Iris pigment epithelial cell (primary cell): ENCODE results near the gene DMRT2.

ENCODE experiments used
- DNase-seq: peaks from one replicate; pipeline ENCODE4 v3.0.0-alpha.2; 2011; ENCODE audit warnings: low read depth

DMRT2 gene

DNA sequence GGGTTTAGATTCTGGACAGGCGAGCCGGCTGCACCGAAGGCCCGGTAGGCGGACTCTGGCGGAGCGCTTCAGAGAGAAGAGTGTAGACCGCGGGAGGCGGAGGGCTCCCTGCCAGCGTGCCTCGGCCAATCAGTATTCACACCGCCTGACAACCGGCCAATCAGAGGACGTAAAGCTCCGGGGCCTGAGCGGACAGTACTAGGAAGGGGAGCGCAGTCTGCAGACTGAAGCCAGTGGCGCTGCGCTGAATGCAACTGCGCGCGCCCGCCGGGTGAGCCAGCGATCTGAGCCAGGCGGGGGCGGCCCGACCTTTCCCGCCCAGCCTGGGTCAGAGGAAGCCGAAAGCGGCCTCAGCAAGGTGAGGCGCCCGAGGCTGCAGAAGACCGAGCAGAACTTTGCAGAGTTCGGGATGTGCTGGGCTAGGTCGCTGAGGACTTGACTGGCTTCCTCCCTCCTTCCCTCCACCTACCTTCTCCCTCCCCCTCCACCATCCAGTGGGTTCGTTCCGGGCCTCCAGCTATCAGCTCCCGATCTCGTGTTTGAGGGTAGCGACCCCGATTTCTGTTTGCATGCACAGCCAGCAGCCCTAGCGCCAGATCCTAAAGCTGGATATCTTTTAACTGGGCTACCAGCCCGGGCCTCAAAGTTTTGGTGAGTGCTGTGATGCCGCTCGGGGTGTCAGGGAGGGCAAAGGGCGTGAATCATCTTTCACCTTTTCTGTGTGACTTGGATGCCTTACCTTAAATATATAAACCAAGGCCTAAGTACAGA, at the start of gene DMRT2:
Gene DMRT2 (plus strand): TSS at position 233 of the 771 bp plus-strand sequence. CDS start 1,257 bp downstream, outside the sequence.
- peak; percentile 43 for DNase-seq

DNA sequence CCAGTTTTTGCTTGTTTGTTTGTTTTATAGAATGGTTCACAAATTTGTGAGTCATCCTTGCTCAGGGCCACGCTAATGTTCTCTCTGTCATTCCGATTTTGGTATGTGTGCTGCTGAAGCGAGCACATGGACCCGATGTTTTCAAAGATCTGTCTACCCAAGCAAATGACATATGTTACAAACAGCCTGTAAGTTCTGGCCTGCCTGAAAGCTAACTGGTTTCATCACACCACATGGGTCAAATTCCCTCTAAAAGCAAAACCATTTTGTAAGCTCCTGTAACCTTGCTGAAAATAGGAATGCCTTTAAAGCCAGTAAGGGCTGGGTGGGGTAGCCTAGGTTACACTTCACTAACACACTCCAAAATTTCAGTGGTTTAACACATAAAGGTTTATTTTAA, 48.3 kb upstream of the DMRT2 start:
- DNase-seq, result no peak

DNA sequence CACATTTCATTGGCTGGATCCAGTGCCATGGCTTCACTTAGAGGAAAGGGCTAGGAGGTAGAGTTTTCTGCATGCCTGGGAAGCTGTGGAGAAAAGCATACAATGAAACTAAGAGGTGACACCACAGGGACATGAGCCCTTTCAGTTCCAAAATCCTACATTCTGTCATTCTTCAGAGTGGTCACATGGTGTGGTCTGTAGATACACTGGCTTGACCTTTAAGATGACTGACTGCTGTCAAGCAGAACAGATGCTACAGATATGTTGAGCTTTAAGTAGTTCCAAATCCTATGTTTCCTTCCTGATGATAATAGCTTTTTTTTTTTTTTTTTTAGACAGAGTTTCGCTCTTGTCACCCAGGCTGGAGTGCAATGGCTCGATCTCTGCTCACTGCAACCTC, 47.5 kb upstream of the DMRT2 start:
- DNase-seq, result no peak

DNA sequence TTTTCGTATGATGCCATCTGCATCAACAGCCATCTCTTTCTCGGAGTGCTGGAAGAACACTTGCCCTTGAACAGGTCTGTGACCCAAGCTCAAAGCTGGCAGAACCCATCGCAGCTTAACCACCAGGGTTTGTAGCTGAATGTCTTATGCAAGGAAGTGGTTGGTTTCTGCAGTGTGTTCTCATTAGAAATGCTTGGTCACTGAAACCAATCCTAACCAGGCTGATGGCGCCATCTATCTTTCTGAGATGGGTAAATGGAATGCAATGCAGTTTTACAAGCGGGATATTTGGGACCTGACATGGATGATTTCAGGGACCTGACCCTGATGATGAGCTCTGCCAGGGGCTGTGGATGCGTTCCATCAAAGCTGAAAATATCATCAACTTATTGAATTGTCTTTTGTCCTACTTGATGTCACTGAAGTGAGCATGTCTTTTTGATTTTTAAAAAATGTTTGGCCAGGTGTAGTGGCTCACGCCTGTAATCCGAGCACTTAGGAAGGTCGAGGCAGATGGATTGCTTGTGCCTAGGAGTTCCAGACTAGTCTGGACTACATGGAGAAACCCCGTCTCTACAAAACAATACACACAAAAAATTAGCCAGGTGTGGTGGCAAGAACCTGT, 45.0 kb upstream of the DMRT2 start:
- DNase-seq, result peak; percentile 62

DNA sequence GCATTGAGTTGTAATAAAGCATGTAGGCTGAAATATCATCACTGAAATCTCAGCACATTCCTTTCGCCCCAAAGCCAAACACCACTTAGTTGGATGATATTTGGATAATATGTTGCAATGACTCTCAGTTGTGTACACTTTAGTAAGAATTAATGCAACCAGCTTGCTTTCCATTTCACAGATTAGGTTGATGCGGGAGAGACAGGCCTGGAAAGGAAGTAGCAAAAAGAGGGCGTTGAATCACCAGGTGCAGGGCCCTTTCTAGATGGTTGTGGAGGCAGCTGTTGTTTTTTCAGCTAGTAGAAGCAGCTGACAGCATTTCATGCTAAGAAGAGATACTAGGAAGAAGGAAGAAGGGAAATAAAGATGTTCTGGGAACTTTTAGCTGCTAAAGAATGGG, 42.8 kb upstream of the DMRT2 start:
- no peak for DNase-seq

DNA sequence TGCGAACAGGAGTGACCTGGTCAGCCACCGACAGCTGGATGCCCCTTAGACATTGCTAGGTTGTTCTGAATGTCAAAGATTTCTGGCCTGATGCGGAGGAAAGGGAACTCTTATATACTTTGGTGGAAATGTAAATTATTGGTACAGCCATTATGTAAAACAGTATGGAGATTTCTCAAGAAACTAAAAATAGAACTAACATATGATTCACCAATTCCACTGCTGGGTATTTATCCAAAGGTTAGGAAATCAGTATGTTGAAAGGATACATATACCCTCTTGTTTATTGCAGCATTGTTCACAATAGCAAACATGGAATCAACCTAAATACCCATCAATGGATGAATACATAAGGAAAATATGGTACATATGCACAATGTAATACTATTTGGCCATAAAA, 41.9 kb upstream of the DMRT2 start:
- DNase-seq, result peak; percentile 16

DNA sequence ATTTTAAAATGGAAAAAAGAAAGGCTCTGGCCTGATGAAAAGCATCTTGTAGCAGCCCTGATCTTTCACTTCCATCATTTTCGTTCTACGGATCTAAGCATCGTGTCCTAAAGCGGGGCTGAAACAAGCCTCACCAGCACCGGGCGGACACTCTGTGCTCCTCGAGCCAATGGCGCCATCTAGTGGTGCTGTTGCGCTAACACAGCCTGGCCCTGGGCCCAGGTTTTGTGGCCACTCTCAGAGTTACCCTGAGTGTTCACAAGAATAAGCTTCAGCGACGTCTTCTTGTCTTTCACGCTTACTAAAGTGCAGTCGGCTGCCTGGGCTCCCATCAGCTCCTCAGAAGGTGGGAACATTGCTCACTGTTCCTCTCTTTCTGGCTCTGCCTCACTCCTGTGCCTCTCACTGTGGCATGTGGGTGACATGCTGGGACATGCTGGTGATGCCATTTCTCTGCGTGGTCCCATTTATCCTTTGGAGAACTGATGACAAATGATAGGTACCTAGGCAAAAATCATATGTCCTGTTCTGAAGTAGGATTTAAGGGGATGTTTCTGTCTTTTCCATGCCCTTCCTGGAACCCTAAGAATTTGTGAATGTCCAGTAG, 41.0 kb upstream of the DMRT2 start:
- DNase-seq, result peak; percentile 65

DNA sequence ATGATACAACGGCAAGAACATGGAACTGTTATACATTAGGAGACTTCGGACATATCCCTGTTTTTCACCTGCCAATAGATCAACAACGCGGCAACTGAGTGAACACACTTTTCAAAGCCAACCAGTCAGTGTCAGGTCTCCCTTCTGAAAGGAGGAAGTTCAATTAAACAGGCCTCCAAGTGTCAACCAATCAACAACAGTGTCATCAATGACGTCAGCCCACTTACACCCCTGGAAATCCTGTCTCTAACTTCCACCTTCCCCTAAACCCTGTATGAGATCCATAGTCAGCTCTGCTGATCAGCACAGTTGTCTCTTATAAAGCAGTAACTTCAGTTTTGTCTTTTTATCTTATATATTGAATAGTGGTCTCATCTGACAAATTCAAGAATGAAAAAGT, 37.1 kb upstream of the DMRT2 start:
- DNase-seq, result no peak

DNA sequence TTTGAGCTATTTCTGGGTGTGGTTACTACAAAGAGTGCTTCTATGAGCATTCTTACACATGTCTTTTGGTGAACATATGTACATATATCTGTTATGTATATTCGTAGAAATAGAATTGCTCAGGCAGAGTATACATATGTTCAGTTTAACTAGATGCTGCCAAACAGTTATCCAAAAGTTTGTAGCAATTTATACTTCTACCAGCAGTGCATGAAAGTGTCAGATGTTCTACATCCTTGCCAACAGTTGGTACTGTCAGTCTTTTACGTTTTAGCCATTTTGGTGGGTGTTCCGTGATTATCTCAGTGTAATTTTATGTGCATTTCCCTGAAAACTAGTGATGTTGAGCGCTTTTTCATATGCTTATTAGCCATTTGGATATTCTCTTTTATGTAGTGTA, 35.9 kb upstream of the DMRT2 start:
- no peak for DNase-seq

DNA sequence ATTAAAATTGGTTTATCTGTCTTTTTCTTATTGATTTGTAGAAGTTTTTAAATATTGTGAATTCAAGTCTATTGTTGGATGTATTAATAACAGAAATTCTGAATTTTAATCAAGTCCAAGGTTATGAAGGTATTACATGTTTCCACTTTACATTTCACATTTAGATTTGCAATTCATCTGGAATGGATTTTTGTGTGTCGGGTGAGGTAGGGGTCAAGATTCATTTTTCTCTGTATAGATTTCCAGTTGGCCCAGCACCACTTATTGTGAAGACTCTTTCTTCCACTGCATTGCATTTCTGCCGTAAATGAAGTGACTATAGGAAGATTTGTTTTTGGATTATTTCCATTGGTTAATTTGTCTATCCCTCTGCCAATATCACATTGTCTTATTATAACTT, 35.5 kb upstream of the DMRT2 start:
- DNase-seq, result no peak

DNA sequence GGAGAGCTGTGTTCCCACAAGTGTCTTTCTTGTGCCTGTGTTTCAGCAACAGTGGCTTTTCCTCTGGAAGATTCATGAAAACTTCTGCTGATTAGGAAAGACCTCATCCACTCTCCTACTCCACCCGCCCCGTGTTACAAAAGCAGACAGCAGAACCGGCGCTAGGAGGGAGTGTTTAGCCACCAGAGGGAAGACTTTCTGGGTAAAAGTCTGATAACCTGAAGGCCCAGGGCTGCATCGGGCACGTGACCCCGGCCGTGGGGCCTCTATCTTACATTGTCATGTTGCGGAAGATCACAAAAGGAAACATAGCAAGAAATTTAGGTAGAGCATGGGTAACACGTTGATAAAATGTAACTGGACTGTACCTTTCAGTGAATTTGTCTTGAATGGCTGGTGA, 32.0 kb upstream of the DMRT2 start:
- DNase-seq, result peak; percentile 13

DNA sequence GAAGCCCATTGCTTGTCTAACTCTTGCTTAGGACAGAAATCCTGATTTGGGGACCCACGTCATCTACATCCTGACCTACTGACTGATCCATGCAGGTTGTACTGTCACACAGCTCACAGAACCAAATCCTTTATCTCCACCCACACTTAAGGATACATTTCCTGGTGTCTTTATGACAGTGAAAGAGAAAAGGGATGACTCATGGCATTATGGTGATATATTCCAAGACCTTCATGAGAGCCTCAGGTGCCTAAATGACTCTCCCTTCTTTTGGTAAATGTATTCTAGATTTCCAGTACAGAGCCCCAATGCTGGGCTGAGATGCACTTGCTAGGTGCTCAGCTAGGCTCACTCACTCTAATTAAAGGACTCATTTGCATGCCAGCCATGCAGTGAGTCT, 26.0 kb upstream of the DMRT2 start:
- DNase-seq, result no peak

DNA sequence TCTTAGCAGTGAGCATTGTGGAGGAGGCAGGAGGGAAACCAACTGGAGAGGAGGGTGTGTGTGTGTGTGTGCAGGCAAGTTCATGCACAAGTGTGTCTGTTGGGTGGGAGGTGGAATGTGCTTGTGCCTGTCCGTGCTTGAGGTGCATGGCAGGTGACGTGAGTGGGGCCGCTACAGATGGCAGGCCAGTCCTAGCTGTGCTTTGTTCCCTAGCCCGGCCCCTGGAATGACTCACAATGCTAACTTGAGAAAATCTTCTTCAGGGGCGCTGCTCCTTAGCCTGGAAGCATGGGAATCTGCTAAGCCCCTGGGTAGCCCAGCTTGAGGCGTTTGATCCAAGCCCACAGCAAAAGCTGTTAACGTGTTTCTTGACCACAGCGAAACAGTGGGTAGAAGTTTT, 25.0 kb upstream of the DMRT2 start:
- no peak for DNase-seq

DNA sequence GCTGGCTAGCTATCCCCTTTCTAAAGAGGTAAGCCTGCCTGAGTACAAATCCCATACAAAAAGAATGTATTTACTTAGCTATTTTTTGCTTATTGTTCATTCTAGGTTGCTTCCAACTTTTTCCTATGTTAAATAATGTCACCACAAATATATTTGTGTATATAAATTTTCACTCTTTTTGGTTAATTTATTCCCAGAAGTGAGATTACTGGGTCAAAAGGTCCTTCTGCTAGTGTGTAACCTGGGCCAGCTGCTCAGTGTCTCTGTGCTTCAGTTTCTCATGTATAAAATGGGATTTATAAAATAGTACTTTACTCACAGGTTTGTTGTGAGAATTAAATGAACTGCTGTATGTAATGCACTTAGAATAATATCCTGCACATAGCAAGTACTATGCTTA, 23.9 kb upstream of the DMRT2 start:
- no peak for DNase-seq

DNA sequence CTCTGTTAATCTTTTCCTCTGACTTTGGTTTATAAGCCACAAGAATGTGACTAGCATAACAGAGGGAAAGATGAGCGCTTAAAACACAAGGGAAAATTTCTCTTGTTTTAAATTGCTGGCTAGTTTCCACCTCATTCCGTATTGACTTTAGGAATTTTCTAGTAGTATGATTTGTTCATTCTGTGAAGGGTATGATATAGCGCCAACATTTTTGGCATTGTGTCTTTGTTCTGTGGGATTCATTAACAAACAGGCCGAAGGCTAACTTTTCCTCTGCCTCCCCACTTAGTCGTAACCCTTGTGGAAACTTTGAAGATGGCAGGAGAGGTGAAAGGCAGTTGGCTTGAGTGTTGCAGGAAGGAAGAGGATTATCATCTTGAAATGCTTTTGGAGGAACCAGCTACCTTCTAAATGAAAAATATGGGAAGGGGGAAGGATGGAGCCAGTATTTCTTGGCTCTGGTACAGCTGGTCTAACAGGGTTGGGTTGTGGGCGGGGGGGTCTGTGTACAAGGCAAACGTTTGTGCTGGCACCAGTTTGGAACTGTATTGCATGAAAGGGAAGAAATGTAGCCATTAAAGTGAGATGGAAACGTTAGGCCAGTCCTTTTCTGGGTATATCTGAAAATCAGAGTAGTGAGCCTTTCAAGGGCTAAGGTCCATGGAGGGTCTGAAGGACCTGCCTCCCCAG, 21.5 kb upstream of the DMRT2 start:
- no peak for DNase-seq

DNA sequence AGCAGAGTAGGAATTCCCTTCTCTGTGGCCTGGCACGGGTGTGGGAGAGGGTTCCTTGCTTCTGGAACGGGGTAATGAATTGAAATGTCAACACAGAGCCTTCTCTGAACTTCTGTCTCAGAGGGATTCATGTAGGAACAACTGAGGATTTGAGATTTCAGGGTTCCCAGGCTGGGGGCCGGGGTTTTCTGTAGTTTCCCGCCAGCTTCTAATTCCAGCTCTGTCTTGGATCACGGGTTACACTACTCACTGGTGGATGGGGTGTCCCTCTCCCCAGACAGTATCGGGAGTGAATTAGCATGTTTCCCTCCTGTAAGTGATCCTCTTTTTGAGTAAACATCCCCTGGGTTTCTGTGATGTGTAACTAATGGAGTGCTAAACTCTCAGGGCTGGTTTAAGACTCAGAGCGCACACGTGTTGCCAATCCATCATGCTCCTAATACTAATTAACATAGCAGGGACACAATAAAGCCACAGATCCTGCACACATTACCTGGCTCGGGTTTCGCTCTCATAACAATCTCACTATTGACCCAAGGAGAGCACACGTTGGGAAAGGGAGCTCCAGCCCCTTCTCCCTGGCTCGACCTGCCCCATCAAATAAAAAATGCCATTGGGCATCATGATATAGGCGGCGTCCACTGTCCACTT, 18.1 kb upstream of the DMRT2 start:
- no peak for DNase-seq

DNA sequence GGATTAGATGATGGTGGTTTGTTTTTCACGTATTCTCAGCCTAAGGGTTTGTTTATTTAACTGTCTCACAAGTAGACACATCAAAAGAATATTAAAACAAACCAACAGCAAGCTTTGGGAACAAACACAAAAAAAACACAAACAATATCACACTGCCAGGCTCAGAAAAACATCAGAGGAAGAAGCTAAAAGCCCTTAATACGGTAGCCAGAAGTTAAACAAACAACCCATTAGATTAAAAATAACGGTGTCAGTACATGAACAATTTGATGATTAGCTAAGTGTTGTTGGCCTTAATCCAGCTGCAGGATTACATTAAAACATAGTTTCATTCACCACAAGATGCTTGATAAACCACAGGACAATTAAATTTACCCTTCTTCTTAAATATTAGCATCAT, 15.9 kb upstream of the DMRT2 start:
- no peak for DNase-seq

DNA sequence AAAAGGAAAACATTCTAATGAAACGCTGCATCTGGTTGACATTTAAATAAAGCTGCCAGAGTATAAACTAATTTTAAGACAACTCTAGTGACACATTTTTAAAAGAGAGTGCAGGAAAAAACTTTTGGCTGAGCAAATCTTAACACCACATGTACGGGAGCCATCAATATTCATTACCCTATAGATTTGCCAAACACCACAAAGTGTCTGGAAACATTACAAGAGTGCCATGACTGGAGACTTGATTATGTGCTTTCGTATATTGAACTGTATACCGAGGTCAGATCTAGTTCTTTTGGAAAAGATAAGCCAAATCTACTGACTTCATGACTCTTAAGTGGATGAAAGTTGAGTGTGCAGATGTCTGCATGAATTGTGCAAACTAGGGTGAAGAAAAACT, 10.6 kb upstream of the DMRT2 start:
- no peak for DNase-seq

DNA sequence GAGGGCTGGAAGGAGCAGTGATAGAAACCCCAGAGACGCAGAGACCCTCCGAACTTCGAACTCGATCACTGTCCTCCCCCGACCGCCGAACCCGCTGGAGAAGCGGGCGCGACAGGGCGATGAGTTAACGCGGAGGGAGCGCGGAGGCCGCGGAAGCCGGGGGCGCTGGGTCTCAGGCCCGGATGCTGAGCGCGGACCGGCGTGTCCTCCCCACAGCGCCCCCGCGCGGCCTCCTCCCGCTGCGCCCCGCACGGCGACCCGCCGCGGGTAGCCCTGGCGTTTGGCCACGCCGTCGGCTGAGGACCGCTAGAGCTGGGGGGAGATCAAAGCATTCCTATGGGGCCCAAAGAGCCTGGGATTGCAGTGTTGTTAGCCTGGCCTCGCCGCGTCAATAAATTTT, 7.7 kb upstream of the DMRT2 start:
- no peak for DNase-seq

DNA sequence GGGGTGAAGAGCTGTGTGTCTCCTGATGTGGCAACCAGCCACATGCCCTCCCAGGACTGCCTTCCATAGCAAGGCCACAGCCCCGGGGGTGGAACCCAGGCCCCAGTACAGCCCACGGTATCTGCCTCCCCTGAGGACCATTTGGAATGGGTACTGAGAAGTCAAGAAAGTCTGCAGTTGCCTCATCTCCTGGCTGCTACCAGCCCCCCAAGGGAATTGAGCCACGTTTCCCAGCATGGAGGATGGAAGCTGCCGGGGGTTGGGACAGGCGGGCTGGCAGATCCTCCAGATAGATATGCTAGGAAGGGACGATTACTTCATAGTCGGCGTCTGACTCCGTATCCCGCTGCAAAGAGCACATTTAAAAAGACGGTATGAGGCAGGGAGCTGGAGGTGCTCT, 5.5 kb upstream of the DMRT2 start:
- DNase-seq, result no peak

DNA sequence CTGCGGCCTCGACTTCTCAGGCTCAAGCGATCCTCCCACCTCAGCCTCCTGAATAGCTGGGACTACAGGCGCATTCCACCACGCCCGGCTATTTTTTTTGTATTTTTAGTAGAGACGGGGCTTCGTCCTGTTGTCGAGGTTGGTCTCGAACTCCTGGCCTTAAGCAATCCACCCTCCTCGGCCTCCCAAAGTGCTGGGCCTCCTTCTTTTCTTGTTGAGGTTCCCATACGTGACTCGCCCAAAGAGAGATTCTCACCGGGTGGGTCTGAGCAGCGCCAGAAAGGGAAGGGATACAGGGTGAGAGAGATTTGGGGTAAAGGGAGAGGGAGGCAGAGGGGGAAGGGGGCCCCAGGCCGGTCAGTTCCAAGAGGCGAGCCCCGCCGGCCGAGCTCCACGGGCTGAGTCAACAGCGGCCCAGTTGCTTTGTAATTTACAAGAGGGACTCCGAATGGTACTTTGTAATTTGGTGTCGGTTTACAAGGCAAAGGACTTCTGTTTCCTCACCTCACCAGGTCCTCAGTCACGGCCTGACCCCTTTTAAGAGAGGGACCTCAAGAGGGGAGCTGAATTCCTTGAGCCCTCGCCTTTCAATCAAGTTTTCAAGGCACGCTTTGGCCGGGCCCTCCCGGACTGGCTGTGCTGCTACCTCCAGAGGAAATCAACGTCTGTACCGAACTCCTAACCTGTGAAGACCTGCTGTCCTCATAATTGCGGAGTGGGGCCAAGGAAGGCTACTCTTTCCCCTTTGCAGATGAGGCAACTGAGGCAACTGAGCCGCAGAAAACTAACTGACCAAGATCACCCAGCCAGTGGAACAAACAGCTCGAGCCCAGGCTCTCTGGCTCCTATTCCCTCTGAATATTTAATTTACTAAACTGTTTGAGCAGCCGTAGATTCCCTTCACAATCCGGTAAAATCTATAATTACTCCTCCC, 3.3 kb upstream of the DMRT2 start:
- no peak for DNase-seq
